GM12874 (cell line): ENCODE measurements around the gene ITGA1.

Source experiments
- CTCF ChIP-seq: IDR thresholded peaks from 2 replicates; pipeline ENCODE4 v1.5.1; 2011; ENCODE audit warnings: low read depth, mild to moderate bottlenecking, control low read depth, low read length, moderate library complexity; ENCODE audit not compliant: insufficient read depth

The ITGA1 gene

DNA sequence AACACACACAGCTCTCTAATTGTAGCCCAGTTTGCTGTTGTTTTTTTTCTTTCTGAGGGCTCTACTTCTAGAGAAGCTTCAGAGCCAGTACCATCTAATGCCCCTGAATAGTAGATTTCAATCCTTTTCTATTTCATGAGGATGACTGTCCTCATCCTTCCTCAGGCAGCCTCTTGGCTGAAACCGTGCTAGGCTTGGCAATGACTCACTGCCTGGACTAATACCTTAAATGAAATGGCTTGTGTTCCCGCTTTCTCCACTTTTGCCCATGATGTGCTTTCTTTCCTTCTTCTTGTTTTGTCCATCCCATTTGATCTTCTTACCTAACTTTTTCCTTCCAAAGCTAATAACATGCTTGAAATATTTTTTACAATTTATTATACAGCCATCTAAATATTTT lies 80.1 kb downstream of the ITGA1 start:
- no peak for TF ChIP-seq CTCF

- no peak for TF ChIP-seq CTCF
Measured at GRCh38 chr5:52868417-52868816, 80.7 kb downstream of the ITGA1 start.

DNA sequence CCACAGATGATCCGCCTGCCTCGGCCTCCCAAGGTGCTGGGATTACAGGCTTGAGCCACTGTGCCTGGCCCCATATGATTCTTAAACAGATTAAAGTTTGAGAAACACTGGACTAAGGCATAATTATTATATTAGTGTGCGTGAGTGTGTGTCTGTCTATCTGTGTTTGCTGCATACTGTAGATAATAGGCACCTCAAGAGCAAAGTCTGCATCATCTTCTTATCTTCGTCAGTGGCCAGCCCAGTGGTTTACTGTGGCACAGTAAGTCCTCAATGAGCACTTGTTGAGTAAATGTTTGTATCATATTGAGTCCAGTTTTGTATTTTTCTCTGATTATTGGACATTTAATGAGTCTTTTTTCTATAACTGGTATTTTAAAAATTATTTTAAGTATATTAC lies 81.7 kb downstream of the ITGA1 start:
- TF ChIP-seq CTCF: no peak

DNA sequence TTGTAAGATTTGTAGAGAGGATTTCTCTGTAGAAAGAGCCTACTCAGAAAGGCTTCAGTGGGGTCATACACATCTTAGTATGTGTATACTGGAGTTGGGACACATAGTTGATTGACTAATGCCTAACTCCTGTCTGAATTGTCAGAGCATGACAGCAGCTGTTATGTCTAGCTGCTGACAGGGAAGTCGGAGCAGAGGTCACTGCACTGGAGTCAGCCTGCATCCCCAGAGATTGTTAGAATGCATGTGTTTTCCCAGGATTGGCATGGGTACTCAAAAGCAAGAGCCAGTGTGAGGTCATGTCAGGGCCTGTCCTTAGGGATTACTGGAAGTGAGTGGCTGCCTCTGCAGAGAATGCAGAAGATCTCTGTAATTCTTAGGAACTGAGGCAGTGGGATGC lies 82.7 kb downstream of the ITGA1 start:
- no peak for TF ChIP-seq CTCF

GRCh38 chr5:52875827-52876226 lies 88.1 kb downstream of the ITGA1 start:
- TF ChIP-seq CTCF: no peak

GRCh38 chr5:52876456-52876855 lies 88.7 kb downstream of the ITGA1 start:
- TF ChIP-seq CTCF: no peak

DNA sequence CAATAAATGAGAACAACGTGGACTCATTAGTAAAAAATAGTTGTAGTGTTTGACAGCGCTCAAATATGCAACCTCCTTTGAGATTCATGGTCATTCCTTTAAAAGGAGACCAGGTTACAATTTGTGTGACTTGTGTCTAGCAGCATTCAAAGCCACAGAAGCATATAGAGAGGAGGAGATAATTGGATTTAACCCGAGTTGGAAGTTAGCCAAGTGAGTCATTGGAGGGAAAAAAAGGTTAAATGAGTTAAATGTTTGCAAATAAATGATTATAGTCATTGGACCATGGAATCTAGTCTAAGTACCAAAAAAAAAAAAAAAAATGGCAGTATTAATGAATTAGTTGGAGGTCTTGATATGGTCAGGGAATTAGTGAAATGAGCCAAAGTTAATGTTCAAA lies 90.9 kb downstream of the ITGA1 start:
- TF ChIP-seq CTCF: no peak

DNA sequence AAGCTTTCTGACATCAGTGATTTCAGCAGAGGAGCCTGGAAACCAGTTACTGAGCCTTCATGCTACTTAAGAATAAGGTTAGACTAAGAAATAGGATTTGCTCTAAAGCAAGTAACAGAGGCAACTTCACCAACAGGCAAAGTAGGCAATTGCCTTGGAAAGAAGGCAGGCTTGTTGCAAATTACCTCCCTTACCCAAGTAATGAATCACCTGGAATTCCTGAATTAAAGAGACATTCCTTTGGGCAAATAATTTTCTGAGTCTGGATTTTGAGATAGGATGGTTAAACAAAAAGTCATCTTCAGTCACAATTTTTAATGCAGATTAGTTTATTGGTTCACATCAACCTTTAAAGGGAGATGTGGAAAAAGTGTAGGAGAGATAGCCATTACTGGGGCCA lies 92.8 kb downstream of the ITGA1 start:
- no peak for TF ChIP-seq CTCF
